ENCODE data around the gene NANOS3.
A peak's percentile ranks its signal among the peaks of the same experiment; 100 is the strongest.

NANOS3 gene

GRCh38 chr19:13840305-13841085, 36.4 kb upstream of the NANOS3 start:
- H3K4me3 ChIP-seq (ENCODE audit: low read depth, low read length) = peak overlapping the region; percentile 75
- TF ChIP-seq, protein P1, sequence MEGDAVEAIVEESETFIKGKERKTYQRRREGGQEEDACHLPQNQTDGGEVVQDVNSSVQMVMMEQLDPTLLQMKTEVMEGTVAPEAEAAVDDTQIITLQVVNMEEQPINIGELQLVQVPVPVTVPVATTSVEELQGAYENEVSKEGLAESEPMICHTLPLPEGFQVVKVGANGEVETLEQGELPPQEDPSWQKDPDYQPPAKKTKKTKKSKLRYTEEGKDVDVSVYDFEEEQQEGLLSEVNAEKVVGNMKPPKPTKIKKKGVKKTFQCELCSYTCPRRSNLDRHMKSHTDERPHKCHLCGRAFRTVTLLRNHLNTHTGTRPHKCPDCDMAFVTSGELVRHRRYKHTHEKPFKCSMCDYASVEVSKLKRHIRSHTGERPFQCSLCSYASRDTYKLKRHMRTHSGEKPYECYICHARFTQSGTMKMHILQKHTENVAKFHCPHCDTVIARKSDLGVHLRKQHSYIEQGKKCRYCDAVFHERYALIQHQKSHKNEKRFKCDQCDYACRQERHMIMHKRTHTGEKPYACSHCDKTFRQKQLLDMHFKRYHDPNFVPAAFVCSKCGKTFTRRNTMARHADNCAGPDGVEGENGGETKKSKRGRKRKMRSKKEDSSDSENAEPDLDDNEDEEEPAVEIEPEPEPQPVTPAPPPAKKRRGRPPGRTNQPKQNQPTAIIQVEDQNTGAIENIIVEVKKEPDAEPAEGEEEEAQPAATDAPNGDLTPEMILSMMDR (IDR thresholded peaks at IDR 0.05; ENCODE audit: low read depth, low read length, missing control alignments) = no peak
- no peak for DNase-seq (ENCODE audit: low read depth)

GRCh38 chr19:13841086-13841961, 35.6 kb upstream of the NANOS3 start:
- H3K4me3 ChIP-seq (ENCODE audit: low read depth, low read length) = peak overlapping the region; percentile 75
- TF ChIP-seq, protein P1 (IDR thresholded peaks at IDR 0.05; ENCODE audit: low read depth, low read length, missing control alignments) = no peak
- DNase-seq (ENCODE audit: low read depth) = no peak

- H3K4me3 ChIP-seq (ENCODE audit: low read depth, low read length) = peak overlapping the region; percentile 75
- no peak for DNase-seq (ENCODE audit: low read depth)
- TF ChIP-seq, protein P1 (IDR thresholded peaks at IDR 0.05; ENCODE audit: low read depth, low read length, missing control alignments) = no peak
Measured at GRCh38 chr19:13841962-13842290, 35.0 kb upstream of the NANOS3 start.

DNA sequence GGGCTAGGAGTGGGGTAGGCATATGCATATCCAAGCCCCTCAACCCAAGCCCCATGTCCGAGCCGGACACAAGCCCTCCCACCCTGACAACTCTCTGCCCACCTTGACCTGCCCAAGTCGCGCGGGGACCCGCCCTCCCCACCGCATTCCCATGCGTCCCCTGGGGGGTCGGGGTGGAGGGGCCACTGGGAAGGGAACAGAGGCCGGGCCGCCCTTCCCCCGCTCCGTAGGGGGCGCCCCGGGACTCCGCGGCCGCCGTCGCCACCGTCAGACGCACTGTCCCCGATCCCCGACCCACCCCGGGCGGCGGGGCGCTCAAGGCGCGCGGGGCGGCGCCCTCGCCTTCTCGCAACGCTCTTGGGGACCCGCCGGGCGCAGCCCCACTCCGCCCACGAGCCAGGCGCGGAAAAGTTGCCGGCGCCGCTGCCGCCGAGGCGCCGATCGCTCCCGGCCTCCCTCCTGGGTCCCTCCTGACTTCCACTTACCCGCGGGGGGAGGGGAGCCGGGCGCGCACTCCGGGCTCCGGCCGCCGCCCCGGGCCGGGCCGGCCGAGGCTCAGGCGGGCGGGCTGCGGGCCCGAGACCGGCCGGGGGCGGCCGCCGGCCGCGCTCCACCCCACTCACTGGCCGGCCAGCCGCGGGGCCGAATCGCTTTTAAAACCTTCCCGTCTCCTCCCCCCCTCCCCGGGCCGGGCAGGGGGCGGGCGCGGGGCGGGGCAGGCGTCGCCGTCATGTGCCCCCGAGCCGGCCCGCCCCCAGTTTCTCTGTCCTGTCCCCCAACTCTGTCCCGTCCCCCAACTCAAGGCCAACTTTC, 34.4 kb upstream of the NANOS3 start:
- no peak for DNase-seq (ENCODE audit: low read depth)
- TF ChIP-seq, protein P1 (IDR thresholded peaks at IDR 0.05; ENCODE audit: low read depth, low read length, missing control alignments) = no peak

DNA sequence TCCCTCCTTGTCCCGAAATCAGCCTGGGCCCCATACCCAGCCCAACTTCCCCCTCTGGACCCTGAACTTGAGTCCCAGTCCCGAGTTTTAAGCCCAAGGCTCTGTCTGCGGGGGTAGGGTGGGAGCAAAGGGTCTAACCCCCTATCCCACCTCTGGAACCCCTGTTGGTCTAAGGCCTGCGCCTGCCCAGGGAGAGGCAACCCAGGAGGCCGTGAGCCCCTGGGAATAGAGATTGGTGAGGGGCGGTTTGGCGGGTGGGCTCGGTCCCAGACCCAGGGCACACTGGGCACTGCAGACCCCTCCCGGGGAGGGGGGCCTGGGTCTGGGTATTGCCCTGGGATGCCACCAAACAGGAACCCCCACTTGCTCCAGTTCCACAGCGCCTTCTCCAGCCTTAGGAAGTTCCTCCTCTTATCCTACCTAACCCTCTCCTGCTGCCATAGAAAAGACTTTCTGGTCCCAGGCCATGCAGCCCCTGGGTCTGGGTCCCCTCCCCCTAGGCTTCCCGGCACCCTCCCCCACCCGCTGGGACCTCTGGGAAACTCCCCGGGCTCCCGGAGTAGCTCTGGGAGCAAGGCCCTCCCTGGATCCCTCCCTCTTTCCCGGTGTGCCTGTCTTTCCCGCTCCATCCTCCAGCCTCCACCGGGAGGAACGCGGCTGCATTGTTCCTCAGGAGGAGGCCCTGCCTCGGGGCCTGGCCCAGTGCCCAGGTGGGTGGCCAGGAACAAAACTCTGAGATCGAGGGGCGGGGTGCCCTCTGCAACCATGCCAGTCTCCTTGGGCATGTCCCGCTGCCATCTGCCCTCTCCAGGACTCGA, 33.6 kb upstream of the NANOS3 start:
- no peak for DNase-seq (ENCODE audit: low read depth)
- H3K4me3 ChIP-seq (ENCODE audit: low read depth, low read length) = peak overlapping the region; percentile 75
- TF ChIP-seq, protein P1 (IDR thresholded peaks at IDR 0.05; ENCODE audit: low read depth, low read length, missing control alignments) = no peak

More for the DNA sequence above, 34.4 kb upstream of the NANOS3 start:
- peak overlapping the region; percentile 75 for H3K4me3 ChIP-seq (ENCODE audit: low read depth, low read length)

- TF ChIP-seq, protein P1 (IDR thresholded peaks at IDR 0.05; ENCODE audit: low read depth, low read length, missing control alignments) = no peak
- H3K4me3 ChIP-seq (ENCODE audit: low read depth, low read length) = no peak overlapping the region
- DNase-seq (ENCODE audit: low read depth) = no peak
Measured at GRCh38 chr19:13844130-13844631, 32.8 kb upstream of the NANOS3 start.

Data from GM12864 (cell line).